ENCODE data around the gene SYT9. TPM values are rescaled to one million over a fixed set of nuclear protein-coding genes. Genes with fewer than 3 reads are reported as not detected.

The SYT9 gene, protein sequence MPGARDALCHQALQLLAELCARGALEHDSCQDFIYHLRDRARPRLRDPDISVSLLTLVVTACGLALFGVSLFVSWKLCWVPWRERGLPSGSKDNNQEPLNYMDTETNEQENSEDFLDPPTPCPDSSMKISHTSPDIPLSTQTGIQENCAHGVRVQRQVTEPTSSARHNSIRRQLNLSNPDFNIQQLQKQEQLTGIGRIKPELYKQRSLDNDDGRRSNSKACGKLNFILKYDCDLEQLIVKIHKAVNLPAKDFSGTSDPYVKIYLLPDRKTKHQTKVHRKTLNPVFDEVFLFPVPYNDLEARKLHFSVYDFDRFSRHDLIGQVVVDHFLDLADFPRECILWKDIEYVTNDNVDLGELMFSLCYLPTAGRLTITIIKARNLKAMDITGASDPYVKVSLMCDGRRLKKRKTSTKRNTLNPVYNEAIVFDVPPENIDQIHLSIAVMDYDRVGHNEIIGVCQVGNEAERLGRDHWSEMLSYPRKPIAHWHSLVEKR
- 0.16 to 0.22 TPM (median 0.19 TPM) in 5 replicates for total RNA-seq (2022; extraction: Qiagen RNA extraction; ENCODE audit: low read depth)

DNA sequence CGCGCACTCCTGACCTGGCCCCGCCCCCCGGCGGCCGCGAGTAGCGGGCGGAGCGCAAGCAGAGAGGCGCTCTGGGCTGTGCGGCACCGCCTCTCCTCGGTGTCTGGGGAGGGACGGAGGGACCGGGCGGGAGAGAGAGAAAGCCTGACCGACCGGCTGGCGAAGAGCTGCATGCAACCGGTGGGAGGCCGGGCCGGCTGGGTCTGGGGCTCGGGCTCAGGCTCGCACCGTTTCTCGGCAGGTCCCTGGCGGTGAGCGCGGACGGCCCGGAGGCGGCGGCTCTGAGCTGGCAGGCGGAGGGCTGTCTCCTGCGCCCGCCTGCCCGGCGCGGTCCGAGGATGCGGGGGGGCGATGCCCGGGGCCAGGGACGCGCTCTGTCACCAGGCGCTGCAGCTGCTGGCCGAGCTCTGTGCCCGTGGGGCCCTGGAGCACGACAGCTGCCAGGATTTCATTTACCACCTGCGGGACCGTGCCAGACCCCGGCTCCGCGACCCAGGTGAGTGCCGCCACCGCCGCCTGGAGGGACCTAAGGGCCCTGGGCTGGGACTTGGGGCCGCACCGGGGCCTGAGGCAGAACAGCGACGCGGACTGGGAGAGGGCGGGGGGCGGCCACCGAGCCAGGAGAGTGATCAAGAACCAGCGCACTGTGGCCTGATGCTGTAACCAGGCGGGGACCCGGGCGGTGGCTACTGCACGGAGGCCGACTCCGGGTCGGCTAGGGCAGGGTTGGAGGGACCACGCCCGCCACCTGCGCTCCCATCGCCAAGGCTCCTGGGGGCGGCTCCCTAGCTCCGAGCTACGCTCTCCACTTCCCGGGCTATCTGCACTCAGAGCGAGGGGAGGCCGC, at the start of gene SYT9:
Gene SYT9, plus strand, starts transcription at position 69 of the 847 bp plus-strand sequence. Its CDS starts 283 bp downstream, at position 352.

DNA sequence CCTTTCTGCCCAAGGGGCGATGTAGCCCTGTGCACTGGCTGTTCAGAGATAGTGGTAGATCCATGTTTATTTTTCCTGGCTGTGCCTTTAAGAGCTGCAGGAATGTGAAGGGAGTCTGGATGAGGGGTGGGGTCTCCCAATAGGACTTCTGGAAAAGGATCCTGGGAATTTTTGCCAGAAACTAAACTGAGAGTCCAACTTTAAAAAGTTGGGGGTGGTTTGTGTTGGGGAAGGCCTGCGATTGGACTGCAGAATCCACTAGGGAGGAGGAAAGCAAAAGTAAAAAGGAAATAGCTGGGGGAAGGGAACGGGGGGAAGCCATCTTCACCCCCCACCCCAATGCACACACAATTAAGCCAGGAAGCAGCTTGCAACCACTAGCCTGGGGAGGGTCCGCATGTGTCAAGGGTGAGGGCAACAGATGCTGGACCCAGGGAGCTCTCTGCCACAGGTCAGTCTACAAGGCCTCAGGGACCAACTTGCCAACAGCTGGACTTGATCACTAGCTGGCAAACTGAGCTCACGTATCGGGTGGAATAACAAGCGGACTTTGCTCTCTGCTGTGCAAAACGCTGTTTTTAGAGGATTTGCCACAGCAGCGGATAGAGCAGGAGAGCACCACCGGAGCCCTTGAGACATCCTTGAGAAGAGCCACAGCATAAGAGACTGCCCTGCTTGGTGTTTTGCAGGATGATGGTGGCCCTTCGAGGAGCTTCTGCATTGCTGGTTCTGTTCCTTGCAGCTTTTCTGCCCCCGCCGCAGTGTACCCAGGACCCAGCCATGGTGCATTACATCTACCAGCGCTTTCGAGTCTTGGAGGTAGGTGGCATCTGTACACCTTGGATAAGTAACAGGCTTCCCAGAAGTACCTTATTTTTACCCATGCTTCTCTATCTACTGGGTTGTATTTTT, 233.7 kb downstream of the SYT9 start, which contains the start of gene OLFML1:
Gene OLFML1, plus strand, starts transcription at position 321 of the 912 bp plus-strand sequence. Its CDS starts 370 bp downstream, at position 691.

DNA sequence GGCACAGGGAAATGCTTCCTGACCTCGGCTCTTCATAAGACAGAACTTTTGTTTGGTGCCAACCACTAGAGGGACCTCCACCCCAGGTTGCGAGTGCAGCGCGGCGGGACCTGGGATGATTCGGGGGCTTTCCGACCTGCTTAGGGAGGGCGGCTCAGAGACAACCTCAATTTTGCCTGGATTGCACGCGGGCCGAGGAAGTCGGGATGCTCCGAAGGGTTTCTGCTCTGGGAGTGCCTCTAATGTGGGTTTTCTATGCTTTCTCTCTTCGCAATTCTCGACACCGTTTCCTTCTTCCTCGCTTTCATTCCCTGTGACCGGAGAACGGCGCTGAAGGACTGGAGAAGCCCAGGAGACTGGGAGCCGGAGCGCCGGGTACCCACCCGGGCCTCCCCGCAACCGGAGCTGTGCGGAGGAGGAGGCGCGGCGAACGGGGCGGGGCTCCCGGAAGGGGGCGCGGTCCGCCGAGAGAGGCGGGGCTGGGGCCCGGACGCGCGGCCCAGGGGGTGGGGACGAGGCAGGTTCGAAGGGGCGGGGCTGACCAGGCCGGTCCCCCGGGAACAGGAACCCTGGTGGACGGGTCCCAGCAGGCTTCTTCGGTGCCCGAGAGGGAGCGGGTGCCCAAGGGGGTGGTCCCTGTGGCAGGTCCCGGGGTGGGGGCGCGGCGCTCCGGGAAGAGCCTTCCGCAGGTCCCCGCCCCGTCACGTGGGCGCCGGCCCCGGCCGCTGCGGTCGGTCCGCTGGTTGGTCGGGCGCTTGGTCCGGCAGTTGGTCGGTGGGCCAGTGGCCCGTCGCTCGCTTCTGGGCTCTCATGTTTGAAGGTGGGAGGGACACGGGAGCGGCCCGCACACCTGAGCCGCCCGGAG, 261.8 kb downstream of the SYT9 start, which contains the start of gene PPFIBP2:
Gene PPFIBP2, plus strand, starts transcription at position 766 of the 865 bp plus-strand sequence. CDS start 35,477 bp downstream, outside the sequence.

Other genes starting within 250 kb of the SYT9 start
- 0.59 to 1.1 TPM (median 0.95 TPM) in 5 replicates for gene ZNF214, start 231.6 kb upstream of the SYT9 start, total RNA-seq (2022; extraction: Qiagen RNA extraction; ENCODE audit: low read depth)
- gene NLRP14, start 231.4 kb upstream of the SYT9 start, total RNA-seq (2022; extraction: Qiagen RNA extraction; ENCODE audit: low read depth) = 0.05 TPM in 1 of 5 replicates, not detected in the others
- not detected in 5 replicates for gene RBMXL2, start 162.9 kb upstream of the SYT9 start, total RNA-seq (2022; extraction: Qiagen RNA extraction; ENCODE audit: low read depth)
- gene OLFML1, start 233.6 kb downstream of the SYT9 start, total RNA-seq (2022; extraction: Qiagen RNA extraction; ENCODE audit: low read depth) = 0.02 TPM in 1 of 5 replicates, not detected in the others